Mesothelial cell of epicardium (in vitro differentiated cells): ENCODE results near the gene NOL9. TPM values are rescaled to one million over a fixed set of nuclear protein-coding genes. Genes with fewer than 3 reads are reported as not detected.
A peak's percentile ranks its signal among the peaks of the same experiment; 100 is the strongest.

Source experiments
- DNase-seq, 2 experiments: peaks; one replicate each; pipeline ENCODE4 v3.0.0; 2021; ENCODE audit warnings: low spot score in 2 of 2; ENCODE audit not compliant: unreplicated experiment in 2 of 2
- H3K27ac Mint-ChIP-seq: 2 replicates; pipeline ENCODE4 v1.8.0; 2021; ENCODE audit warnings: mixed read lengths
- H3K27me3 Mint-ChIP-seq: 2 replicates; pipeline ENCODE4 v1.8.0; 2021; ENCODE audit warnings: low read depth, mixed read lengths
- H3K36me3 Mint-ChIP-seq: 2 replicates; pipeline ENCODE4 v1.8.0; 2021; ENCODE audit warnings: mixed read lengths
- H3K4me1 Mint-ChIP-seq: 2 replicates; pipeline ENCODE4 v1.8.0; 2021; ENCODE audit warnings: mixed read lengths
- H3K4me3 Mint-ChIP-seq: 2 replicates; pipeline ENCODE4 v1.8.0; 2021; ENCODE audit warnings: mild to moderate bottlenecking, moderate library complexity, mixed read lengths
- H3K9me3 Mint-ChIP-seq: 2 replicates; pipeline ENCODE4 v1.8.0; 2021; ENCODE audit warnings: mixed read lengths
- CTCF ChIP-seq: fragments of 200-600 bp; sonication (generic); IDR thresholded peaks from one replicate; pipeline ENCODE4 v1.5.0; 2021; ENCODE audit warnings: antibody characterized with exemption; ENCODE audit not compliant: unreplicated experiment
- total RNA-seq: library from RNA; stranded (reverse); gene quantifications from 3 replicates; pipeline ENCODE4 v1.2.1, GENCODE V29; 2021

Gene NOL9
- total RNA-seq, 1 donor from 2014 or later = 44.4 TPM

DNA sequence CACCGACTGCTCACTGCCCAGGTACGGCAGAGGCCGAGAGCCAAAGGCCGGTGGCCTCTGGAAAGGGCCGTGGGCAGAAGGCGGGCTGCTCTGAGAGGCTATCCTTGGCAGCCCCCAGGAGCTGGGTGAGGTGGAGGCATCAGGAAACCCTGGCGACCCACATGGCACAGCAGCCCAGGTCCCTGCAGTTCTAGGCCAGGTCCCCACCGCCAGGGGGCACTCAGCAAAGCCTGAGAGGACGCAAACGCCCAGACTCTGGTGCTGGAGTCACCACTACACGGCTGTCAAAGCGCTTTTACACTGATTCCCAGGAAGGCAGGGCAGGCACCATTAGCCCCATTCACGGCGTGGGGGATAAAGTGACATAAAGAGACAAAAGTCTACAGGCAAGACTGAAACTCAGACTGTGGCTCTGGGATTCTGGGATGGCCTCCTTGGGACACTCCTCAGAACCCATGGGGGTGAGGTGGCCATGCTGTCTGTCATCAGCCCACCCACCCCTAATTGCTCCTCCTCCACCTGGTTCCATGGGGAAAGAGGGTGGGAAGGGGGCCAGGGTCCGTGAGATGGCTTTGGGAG is 67.8 kb downstream of the NOL9 start:
- Mint-ChIP-seq H3K36me3 (no peaks in the 10 kb centered on the region), H3K9me3 (no peaks in the 10 kb centered on the region), H3K27me3 (peaks cover 6% of the 10 kb centered on the region), H3K4me1 (peaks cover 18% of the 10 kb centered on the region), H3K27ac (peak overlapping the region; percentile 59), H3K4me3 (peak overlapping the region; percentile 74)
- TF ChIP-seq CTCF = peak; percentile 82
- peak; percentile 79 to 92 for DNase-seq

GRCh38 chr1:6485168-6486101 is 68.9 kb downstream of the NOL9 start:
- Mint-ChIP-seq H3K4me3 (peak overlapping the region; percentile 74), H3K4me1 (peaks cover 13% of the 10 kb centered on the region), H3K27me3 (peaks cover 6% of the 10 kb centered on the region), H3K9me3 (no peaks in the 10 kb centered on the region), H3K36me3 (no peaks in the 10 kb centered on the region), H3K27ac (no peak overlapping the region)
- no peak for DNase-seq
- TF ChIP-seq CTCF = no peak

DNA sequence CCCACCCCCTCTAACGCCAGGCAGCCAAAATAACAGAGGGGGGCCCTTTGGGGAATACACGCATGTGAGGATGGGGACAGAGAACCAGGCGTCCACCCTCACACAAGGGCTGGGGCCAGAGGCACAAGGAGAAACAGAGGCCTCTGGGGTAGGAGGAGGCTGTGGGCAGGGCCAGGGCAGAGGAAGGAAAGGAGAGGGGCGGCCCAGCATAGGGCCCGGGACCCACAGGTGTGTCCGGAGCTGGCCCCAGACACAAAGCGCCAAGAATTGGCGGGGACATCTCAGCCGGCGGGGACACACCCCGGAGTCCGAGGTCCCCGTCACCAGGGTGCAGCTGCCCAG is 69.5 kb downstream of the NOL9 start:
- Mint-ChIP-seq H3K36me3 (no peaks in the 10 kb centered on the region), H3K4me3 (peak overlapping the region; percentile 79), H3K4me1 (peaks cover 13% of the 10 kb centered on the region), H3K9me3 (no peaks in the 10 kb centered on the region), H3K27me3 (peaks cover 6% of the 10 kb centered on the region), H3K27ac (peak overlapping the region; percentile 61)
- no peak for TF ChIP-seq CTCF
- no peak for DNase-seq

GRCh38 chr1:6483761-6484117 is 70.6 kb downstream of the NOL9 start:
- DNase-seq = no peak
- no peak for TF ChIP-seq CTCF
- Mint-ChIP-seq H3K36me3 (peaks cover 2% of the 10 kb centered on the region), H3K27me3 (peaks cover 6% of the 10 kb centered on the region), H3K4me1 (peaks cover 12% of the 10 kb centered on the region), H3K27ac (no peak overlapping the region), H3K9me3 (no peaks in the 10 kb centered on the region), H3K4me3 (peak overlapping the region; percentile 79)

DNA sequence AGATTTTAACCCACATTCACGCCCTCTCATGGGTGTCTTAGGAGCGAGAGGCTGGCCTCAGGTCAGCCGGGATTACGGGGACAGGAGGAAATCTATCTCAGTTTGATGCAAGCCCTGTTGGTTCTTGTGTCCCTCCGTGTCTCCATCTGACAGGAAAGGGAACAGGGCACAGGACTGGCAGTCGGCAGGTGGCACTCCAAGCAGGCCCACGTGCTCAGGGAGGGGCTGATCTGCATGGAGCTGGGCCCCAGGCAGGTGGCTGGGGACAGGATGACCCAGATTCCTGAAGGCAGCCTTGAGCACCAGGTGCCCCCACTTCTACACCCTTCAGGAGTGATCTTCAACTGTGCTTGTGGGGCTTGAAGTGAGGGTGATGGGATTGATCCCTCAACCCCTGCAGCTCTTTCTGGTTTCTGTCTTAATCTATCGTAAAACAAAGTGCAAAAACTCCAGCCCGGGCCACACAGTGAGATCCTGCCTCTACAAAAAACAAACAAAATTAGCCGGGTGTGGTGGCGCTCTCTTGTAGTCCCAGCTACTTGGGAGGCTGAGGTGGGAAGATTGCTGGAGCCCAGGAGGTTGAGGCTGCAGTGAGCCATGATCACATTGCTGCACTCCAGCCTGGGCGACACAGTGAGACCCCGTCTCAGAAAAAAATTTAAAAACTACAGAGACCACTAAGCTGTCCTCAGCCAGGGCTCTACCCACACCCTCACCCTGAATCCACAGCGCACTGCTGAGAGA is 71.1 kb downstream of the NOL9 start:
- Mint-ChIP-seq H3K27ac (no peak overlapping the region), H3K36me3 (peaks cover 2% of the 10 kb centered on the region)
- TF ChIP-seq CTCF = no peak

More for the DNA sequence above, 71.1 kb downstream of the NOL9 start:
- Mint-ChIP-seq H3K4me3 (peak overlapping the region; percentile 79), H3K4me1 (peaks cover 12% of the 10 kb centered on the region), H3K9me3 (no peaks in the 10 kb centered on the region), H3K27me3 (peaks cover 6% of the 10 kb centered on the region)
- DNase-seq = no peak
